Heart left ventricle (tissue), 13 donors: ENCODE measurements around the gene SYCP1.

Source experiments
- CTCF ChIP-seq, 12 donors: fragments of 200-600 bp; sonication (generic) in 4 of 12; IDR thresholded peaks; one replicate each; pipeline versions ENCODE4 v1.5.0 to v1.8.0; 2018 to 2022; ENCODE audit warnings: antibody characterized with exemption in 12 of 12, mild to moderate bottlenecking in 5 of 12
- POLR2A ChIP-seq, 2 donors: fragments of 450-650 bp; IDR thresholded peaks; one replicate each; pipeline ENCODE4 v1.6.1; 2017; ENCODE audit warnings: antibody characterized with exemption in 2 of 2, mild to moderate bottlenecking in 2 of 2, moderate library complexity in 2 of 2
- donor health status: ischemic (EF 13 %, LVEDD 7.1; RV severe dilation, severe dysfunction).
- donor health status: DM: no; HTN: yes; CAD: no.
- donor health status: DM: no; HTN: no; CAD: no.
- donor health status: ischemic (EF 25% LVEDD 6.9; RV normal size, moderate dysfunction).
- donor health status: ischemic (EF 25% LVEDD 5.7; RV mildly dilated, moderate dysfunction).
- donor health status: ischemic (EF 35%, LVEDD 5.7; RV mildly dilated, moderate dysfunction).
- donor health status: nonischemic (EF 11% LVEDD 7.7; RV severe dilation, severe dysfunction).
- donor health status: DM: yes; HTN: yes; CAD: no.
- donor health status: PGD.
- donor health status: ischemic (EF 29% LVEDD 5.4; RV normal size, mild dysfunction).
- donor health status: nonischemic (EF 23%, LVEDD 6.1; RV moderate dilation, normal function).

- TF ChIP-seq CTCF (IDR thresholded peaks at IDR 0.05), result no peak
- TF ChIP-seq POLR2A (IDR thresholded peaks at IDR 0.05), result no peak
Measured at GRCh38 chr1:115006191-115006590, 151.5 kb downstream of the SYCP1 start.
